ENCODE data around the gene BOC.

The BOC gene

GRCh38 chr3:113259196-113259595, 47.8 kb downstream of the BOC start:
- no peaks in the 10 kb centered on the region for H3K36me3 ChIP-seq
- no peaks in the 10 kb centered on the region for H3K9me3 ChIP-seq (replicated peaks in 1 of 11)
- TF ChIP-seq Cebpa-rat (IDR thresholded peaks at IDR 0.05): no peak
- H3K4me2 ChIP-seq: no peak overlapping the region
- no peaks in the 10 kb centered on the region for H3K27me3 ChIP-seq
- H4K20me1 ChIP-seq: no peaks in the 10 kb centered on the region
- H3K9ac ChIP-seq: no peak overlapping the region
- H3K4me1 ChIP-seq: peaks cover 10 to 18% (median 14%) of the 10 kb centered on the region in 10 experiments
- H3K27ac ChIP-seq: no peak overlapping the region
- H3K4me3 ChIP-seq: no peak overlapping the region

GRCh38 chr3:113261063-113261625, 49.8 kb downstream of the BOC start:
- Histone ChIP-seq H3K4me1 (peaks cover 0 to 3% (median 0%) of the 10 kb centered on the region in 10 experiments; a peak in 1 of 20 replicates), H3K27ac (no peak overlapping the region), H3K27me3 (no peaks in the 10 kb centered on the region), H3K4me3 (no peak overlapping the region), H3K9ac (no peak overlapping the region), H4K20me1 (no peaks in the 10 kb centered on the region), H3K4me2 (no peak overlapping the region), H3K36me3 (no peaks in the 10 kb centered on the region), H3K9me3 (replicated peaks in 1 of 11) (no peaks in the 10 kb centered on the region)
- TF ChIP-seq Cebpa-rat (IDR thresholded peaks at IDR 0.05): no peak

- no peaks in the 10 kb centered on the region for H4K20me1 ChIP-seq
- H3K9me3 ChIP-seq (replicated peaks in 1 of 11): no peaks in the 10 kb centered on the region
- TF ChIP-seq Cebpa-rat (IDR thresholded peaks at IDR 0.05): no peak
- no peaks in the 10 kb centered on the region for H3K27me3 ChIP-seq
- no peaks in the 10 kb centered on the region for H3K4me1 ChIP-seq
- no peak overlapping the region for H3K9ac ChIP-seq
- no peaks in the 10 kb centered on the region for H3K36me3 ChIP-seq
- no peak overlapping the region for H3K4me3 ChIP-seq
- no peak overlapping the region for H3K4me2 ChIP-seq
- H3K27ac ChIP-seq: no peak overlapping the region
These were observed 50.4 kb downstream of the BOC start for GRCh38 chr3:113261626-113262303.

GRCh38 chr3:113262304-113262665, 50.9 kb downstream of the BOC start:
- no peak overlapping the region for H3K27ac ChIP-seq
- TF ChIP-seq Cebpa-rat (IDR thresholded peaks at IDR 0.05): no peak

GRCh38 chr3:113263020-113263419, 51.7 kb downstream of the BOC start:
- no peaks in the 10 kb centered on the region for H3K4me1 ChIP-seq
- TF ChIP-seq Cebpa-rat (IDR thresholded peaks at IDR 0.05): no peak
- no peak overlapping the region for H3K27ac ChIP-seq

More at GRCh38 chr3:113262304-113262665, 50.9 kb downstream of the BOC start:
- Histone ChIP-seq H3K36me3 (no peaks in the 10 kb centered on the region), H3K27me3 (no peaks in the 10 kb centered on the region), H3K9me3 (replicated peaks in 1 of 11) (no peaks in the 10 kb centered on the region), H3K4me2 (no peak overlapping the region), H3K4me1 (no peaks in the 10 kb centered on the region), H3K9ac (no peak overlapping the region), H3K4me3 (no peak overlapping the region), H4K20me1 (no peaks in the 10 kb centered on the region)

GRCh38 chr3:113263778-113264177, 52.4 kb downstream of the BOC start:
- Histone ChIP-seq H3K27ac (no peak overlapping the region), H4K20me1 (no peaks in the 10 kb centered on the region), H3K4me3 (no peak overlapping the region), H3K9ac (no peak overlapping the region), H3K9me3 (replicated peaks in 1 of 11) (no peaks in the 10 kb centered on the region), H3K4me2 (no peak overlapping the region), H3K36me3 (no peaks in the 10 kb centered on the region), H3K4me1 (no peaks in the 10 kb centered on the region), H3K27me3 (no peaks in the 10 kb centered on the region)
- no peak for TF ChIP-seq Cebpa-rat (IDR thresholded peaks at IDR 0.05)

More at GRCh38 chr3:113263020-113263419, 51.7 kb downstream of the BOC start:
- Histone ChIP-seq H3K4me3 (no peak overlapping the region), H3K9ac (no peak overlapping the region), H3K36me3 (no peaks in the 10 kb centered on the region), H3K4me2 (no peak overlapping the region), H3K27me3 (no peaks in the 10 kb centered on the region), H3K9me3 (replicated peaks in 1 of 11) (no peaks in the 10 kb centered on the region), H4K20me1 (no peaks in the 10 kb centered on the region)

GRCh38 chr3:113264283-113265131, 53.1 kb downstream of the BOC start:
- Histone ChIP-seq H3K4me1 (no peaks in the 10 kb centered on the region), H3K9me3 (replicated peaks in 1 of 11) (no peaks in the 10 kb centered on the region), H3K36me3 (no peaks in the 10 kb centered on the region), H3K9ac (no peak overlapping the region), H3K4me2 (no peak overlapping the region), H3K27ac (no peak overlapping the region), H4K20me1 (no peaks in the 10 kb centered on the region), H3K4me3 (no peak overlapping the region), H3K27me3 (no peaks in the 10 kb centered on the region)
- no peak for TF ChIP-seq Cebpa-rat (IDR thresholded peaks at IDR 0.05)

GRCh38 chr3:113265231-113265630, 53.9 kb downstream of the BOC start:
- Histone ChIP-seq H3K4me1 (no peaks in the 10 kb centered on the region), H4K20me1 (no peaks in the 10 kb centered on the region), H3K9ac (no peak overlapping the region), H3K27ac (no peak overlapping the region), H3K4me2 (no peak overlapping the region), H3K27me3 (no peaks in the 10 kb centered on the region), H3K9me3 (replicated peaks in 1 of 11) (no peaks in the 10 kb centered on the region), H3K36me3 (no peaks in the 10 kb centered on the region), H3K4me3 (no peak overlapping the region)
- no peak for TF ChIP-seq Cebpa-rat (IDR thresholded peaks at IDR 0.05)

GRCh38 chr3:113266738-113267137, 55.4 kb downstream of the BOC start:
- TF ChIP-seq Cebpa-rat (IDR thresholded peaks at IDR 0.05): no peak
- H3K4me2 ChIP-seq: no peak overlapping the region

More at GRCh38 chr3:113266738-113267137, 55.4 kb downstream of the BOC start:
- H4K20me1 ChIP-seq: no peaks in the 10 kb centered on the region
- no peak overlapping the region for H3K4me3 ChIP-seq
- no peaks in the 10 kb centered on the region for H3K36me3 ChIP-seq
- no peaks in the 10 kb centered on the region for H3K9me3 ChIP-seq (replicated peaks in 1 of 11)
- H3K4me1 ChIP-seq: no peaks in the 10 kb centered on the region
- H3K27ac ChIP-seq: no peak overlapping the region
- no peak overlapping the region for H3K9ac ChIP-seq
- H3K27me3 ChIP-seq: no peaks in the 10 kb centered on the region
